ENCODE results near the gene REST.

The REST gene

DNA sequence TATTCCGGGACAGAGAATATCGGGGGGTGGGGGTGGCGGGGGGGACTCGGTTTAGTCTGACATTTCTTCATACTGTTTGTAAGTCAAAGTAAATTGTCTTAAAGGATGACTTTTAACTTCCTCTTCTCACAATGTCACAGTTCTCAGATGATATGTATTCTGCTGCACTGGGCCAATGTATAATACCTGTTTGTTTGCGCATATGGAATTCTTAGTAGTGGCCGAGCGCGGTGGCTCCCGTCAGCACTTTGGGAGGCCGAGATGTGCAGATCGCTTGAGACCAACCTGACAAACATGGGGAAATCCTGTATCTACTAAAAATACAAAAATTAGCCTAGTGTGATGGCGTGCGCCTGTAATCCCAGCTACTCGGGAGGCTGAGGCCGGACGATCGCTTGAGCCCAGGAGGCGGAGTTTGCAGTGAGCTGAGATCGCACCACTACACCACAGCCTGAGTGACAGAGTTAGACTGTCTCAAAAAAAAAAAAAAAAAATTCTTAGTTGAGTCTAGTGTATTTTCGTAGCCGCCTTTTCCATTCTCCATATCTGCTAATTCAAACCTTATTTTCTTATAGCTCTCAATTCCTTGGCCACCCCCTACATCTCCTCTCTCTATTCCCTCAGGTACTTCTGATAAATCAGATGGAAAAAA lies 71.8 kb downstream of the REST start:
- peak; percentile 19 for DNase-seq

DNA sequence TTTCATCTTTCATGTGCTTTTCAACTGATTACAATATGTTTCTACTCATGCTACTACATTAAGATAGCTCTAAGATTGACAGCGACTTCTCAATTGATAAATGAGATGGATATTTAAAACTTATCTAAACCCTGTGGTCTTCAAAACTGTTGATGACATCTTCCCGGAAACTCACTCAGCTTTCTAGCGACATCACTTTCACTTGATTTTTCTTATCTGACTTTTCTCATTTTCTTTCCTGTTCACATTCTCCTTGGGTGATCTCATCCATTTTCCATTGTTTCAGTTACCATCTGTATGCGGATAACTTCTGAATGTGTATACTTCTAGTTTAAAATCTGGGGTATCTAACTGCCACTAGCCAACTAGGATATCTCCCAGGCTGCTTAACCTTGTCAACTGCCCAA lies 74.1 kb downstream of the REST start:
- no peak for DNase-seq

DNA sequence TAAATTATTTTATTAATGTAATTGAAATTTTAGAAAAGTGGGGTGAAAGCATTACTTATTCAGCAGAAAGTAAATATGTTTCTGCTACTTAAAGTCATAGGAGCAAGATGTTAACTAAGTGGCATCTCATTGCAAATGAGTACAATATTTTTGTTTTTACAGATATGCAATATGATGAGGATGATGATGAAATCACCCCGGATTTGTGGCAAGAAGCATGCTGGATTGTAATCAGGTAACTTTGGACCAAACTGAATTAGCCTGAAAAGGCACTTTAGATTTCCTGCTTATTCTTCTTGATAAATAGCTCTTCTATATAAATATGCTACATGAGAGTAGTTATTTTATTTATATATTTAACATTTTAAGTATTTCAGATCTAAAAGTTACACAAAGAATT lies 78.5 kb downstream of the REST start:
- DNase-seq, result no peak

DNA sequence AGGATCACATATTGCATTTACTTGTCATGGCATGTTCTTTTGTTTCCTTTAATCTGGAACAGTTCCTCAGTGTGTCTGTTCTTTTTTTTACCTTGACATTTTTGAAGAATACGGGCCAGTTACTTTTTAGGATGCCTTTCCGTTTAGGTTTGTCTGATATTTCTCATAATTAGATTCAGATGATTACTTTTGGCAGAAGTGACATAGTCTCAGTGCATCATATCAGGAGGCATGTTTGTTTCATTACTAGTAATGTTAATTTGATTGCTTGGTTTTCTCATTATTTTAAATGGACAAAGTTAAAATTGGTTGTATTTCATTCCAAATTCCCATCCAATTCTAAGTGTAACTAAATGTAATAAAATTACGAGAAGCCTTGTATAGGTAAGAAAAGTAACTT lies 79.3 kb downstream of the REST start:
- no peak for DNase-seq

DNA sequence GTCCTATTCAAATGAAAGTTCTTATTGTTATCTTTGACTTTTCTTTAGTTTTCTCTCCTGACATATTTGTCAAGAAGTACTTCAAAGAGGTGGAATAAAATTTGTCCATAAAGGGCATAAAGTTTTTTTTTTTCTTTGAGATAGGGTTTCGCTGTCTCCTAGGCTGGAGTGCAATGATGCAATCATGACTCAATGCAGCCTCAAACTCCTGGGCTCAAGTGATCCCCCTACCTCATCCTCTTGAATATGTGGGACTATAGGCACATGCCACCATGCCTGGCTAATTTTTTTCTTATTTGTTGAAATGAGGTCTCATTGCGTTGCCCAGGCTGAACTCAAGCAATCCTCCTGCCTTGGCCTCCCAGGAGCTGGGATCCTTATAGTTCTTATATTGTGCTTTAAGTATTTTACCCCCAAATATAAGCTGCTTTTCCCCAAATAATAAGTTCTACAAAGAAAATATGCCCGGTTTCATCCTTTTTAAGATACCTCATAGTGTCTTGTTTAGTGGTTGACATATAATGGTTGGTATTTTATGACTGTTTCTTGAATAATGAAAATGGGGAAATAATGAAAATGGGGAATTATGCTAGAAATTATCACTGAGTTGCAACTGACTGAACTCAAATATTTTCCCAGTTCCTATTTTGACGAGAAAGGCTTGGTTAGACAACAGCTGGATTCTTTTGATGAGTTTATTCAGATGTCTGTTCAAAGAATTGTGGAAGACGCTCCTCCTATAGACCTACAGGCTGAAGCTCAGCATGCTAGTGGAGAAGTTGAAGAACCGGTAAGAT lies 82.6 kb downstream of the REST start:
- DNase-seq, result no peak

DNA sequence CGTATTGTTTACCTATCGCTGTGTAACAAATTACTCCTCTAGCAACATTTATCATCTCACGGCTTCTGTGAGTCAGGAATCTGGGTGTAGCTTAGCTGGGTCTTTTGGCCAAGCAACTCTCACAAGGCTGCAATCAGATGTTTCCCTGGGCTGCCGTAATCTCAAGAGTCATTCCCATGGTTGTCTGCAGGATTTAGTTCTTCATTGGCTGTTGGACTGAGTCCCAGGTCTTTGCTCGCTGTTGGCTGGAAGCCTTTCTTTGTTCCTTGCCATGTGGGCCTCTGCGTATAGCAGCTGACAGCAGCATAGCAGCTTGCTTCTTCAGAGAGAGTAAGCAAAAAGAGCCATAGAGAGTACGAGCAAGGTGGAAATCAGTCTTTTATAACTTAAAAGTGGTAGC lies 87.8 kb downstream of the REST start:
- no peak for DNase-seq

DNA sequence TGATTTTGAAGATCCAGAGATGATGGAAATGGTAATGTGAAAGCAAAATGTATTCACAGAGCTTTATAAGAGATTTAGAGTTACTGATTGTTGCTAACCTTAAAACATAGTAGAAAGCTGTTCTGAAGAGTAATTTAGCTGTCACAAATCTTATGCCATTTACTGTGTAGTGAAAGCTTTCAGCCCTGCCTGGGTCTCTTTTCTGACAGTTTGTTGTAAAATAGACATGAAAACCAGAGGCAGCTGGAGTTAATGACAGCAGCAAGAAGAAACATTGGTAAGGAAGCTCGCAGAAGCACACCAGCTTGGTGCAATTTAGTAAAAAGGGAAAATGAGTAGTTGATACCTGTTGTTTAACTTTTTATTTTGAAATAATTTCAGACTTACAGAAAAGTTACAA lies 92.1 kb downstream of the REST start:
- no peak for DNase-seq

DNA sequence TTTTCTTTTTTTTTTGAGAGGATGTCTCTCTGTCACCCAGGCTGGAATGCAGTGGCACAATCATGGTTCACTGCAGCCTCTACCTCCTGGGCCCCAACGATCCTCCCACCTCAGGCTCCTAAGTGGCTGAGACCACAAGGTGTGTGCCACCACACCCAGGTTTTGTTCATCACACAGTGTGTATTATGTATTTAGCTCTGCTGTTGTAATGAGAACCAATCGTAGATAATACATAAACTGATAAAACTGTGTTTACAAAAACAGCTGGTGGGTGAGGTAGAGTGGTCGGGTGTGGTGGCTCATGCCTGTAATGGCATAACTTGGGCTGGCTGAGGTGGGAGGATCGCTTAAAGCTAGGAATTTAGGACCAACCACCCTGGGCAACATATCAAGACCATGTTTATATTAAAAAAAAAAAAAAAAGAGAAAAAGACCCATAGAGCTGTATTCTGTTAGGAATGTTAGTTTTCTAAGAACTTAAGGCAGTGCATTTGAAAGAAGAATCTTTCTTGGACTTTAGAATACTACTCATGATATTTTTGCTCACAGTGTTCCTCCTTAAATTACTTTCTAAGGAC lies 105.9 kb downstream of the REST start:
- no peak for DNase-seq
